Measurements from ENCODE around the gene RSL24D1. TPM values are rescaled to one million over a fixed set of nuclear protein-coding genes. Genes with fewer than 3 reads are reported as not detected.

The RSL24D1 gene
- total RNA-seq, 4 donors from 2014 or later, result 39.3 to 72.3 (median 53.2) TPM

DNA sequence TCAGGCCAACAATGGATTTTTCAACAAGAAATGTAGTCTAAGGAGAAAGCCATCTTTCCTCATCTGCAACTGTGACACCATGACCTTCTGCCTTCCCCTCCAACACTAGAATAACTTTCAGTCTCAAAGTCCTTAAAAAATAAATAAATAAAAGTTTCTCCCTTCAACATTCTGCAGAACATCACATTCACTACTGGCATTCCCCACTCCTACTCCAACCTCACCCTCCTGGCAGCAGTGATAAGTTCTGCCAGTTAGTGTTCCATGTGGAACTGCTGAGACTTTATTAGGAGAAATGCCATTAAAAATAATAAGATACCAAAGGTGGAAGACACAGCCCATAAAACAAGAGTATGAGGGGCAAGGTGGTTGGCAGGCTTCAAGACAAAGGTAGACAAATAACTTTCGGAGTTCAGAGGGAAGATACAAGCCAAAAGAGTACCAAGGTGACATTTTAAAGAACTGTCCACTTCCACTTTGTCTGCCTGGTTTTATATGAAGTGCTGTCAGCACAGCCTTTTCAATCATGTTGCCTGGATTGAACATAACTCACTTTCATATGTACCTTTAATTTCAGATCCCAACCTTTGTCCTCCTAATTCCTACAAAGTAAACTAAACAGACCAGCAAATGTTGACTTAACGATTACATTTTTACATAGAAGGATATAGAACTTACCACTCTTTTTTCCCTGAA is 37.5 kb upstream of the RSL24D1 start:
- no peak for TF ChIP-seq POLR2A (IDR thresholded peaks at IDR 0.05)
- TF ChIP-seq EP300 (IDR thresholded peaks at IDR 0.05), result no peak
- TF ChIP-seq, protein P1, sequence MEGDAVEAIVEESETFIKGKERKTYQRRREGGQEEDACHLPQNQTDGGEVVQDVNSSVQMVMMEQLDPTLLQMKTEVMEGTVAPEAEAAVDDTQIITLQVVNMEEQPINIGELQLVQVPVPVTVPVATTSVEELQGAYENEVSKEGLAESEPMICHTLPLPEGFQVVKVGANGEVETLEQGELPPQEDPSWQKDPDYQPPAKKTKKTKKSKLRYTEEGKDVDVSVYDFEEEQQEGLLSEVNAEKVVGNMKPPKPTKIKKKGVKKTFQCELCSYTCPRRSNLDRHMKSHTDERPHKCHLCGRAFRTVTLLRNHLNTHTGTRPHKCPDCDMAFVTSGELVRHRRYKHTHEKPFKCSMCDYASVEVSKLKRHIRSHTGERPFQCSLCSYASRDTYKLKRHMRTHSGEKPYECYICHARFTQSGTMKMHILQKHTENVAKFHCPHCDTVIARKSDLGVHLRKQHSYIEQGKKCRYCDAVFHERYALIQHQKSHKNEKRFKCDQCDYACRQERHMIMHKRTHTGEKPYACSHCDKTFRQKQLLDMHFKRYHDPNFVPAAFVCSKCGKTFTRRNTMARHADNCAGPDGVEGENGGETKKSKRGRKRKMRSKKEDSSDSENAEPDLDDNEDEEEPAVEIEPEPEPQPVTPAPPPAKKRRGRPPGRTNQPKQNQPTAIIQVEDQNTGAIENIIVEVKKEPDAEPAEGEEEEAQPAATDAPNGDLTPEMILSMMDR (IDR thresholded peaks at IDR 0.05), result no peak
- no peaks in the 10 kb centered on the region for H3K36me3 ChIP-seq
- H3K27ac ChIP-seq, result no peak overlapping the region
- no peak overlapping the region for H3K4me3 ChIP-seq
- DNase-seq (ENCODE audit: low spot score in 2 of 2), result no peak
- H3K4me1 ChIP-seq, result no peaks in the 10 kb centered on the region
- 94 to 99% methylated on average over 2 of the region's 2 CpGs for WGBS, 2 donors
- H3K9me3 ChIP-seq, result no peaks in the 10 kb centered on the region
- no peaks in the 10 kb centered on the region for H3K27me3 ChIP-seq

GRCh38 chr15:55231455-55231854 is 34.7 kb upstream of the RSL24D1 start:
- peaks cover 0 to 7% (median 0%) of the 10 kb centered on the region in 3 donors for H3K36me3 ChIP-seq
- no peaks in the 10 kb centered on the region for H3K4me1 ChIP-seq
- H3K9me3 ChIP-seq, result no peaks in the 10 kb centered on the region
- no peak overlapping the region for H3K4me3 ChIP-seq
- no peaks in the 10 kb centered on the region for H3K27me3 ChIP-seq
- no peak overlapping the region for H3K27ac ChIP-seq
- no peak for TF ChIP-seq POLR2A (IDR thresholded peaks at IDR 0.05)
- no peak for TF ChIP-seq EP300 (IDR thresholded peaks at IDR 0.05)
- TF ChIP-seq, protein P1 (IDR thresholded peaks at IDR 0.05), result no peak
- WGBS, 2 donors, result 92 to 100% methylated on average over 1 of the region's 1 CpG
- DNase-seq (ENCODE audit: low spot score in 2 of 2), result no peak

GRCh38 chr15:55230953-55231352 is 34.2 kb upstream of the RSL24D1 start:
- DNase-seq (ENCODE audit: low spot score in 2 of 2), result no peak
- no peaks in the 10 kb centered on the region for H3K27me3 ChIP-seq
- H3K27ac ChIP-seq, result no peak overlapping the region
- TF ChIP-seq, protein P1 (IDR thresholded peaks at IDR 0.05), result no peak
- TF ChIP-seq EP300 (IDR thresholded peaks at IDR 0.05) (no peak), POLR2A (IDR thresholded peaks at IDR 0.05) (no peak)
- 100% methylated on average over 1 of the region's 1 CpG for WGBS, 2 donors
- H3K4me3 ChIP-seq, result no peak overlapping the region
- no peaks in the 10 kb centered on the region for H3K4me1 ChIP-seq
- no peaks in the 10 kb centered on the region for H3K9me3 ChIP-seq
- H3K36me3 ChIP-seq, result peaks cover 0 to 12% (median 0%) of the 10 kb centered on the region in 3 donors

GRCh38 chr15:55230051-55230670 is 33.4 kb upstream of the RSL24D1 start:
- H3K27me3 ChIP-seq, result no peaks in the 10 kb centered on the region
- peaks cover 0 to 15% (median 0%) of the 10 kb centered on the region in 3 donors for H3K36me3 ChIP-seq
- H3K27ac ChIP-seq, result no peak overlapping the region
- H3K9me3 ChIP-seq, result no peaks in the 10 kb centered on the region
- H3K4me1 ChIP-seq, result no peaks in the 10 kb centered on the region
- DNase-seq (ENCODE audit: low spot score in 2 of 2), result no peak
- H3K4me3 ChIP-seq, result no peak overlapping the region
- 55% methylated on average over 3 of the region's 3 CpGs for WGBS, 2 donors
- no peak for TF ChIP-seq EP300 (IDR thresholded peaks at IDR 0.05)

GRCh38 chr15:55226127-55226526 is 29.4 kb upstream of the RSL24D1 start:
- no peaks in the 10 kb centered on the region for H3K9me3 ChIP-seq
- H3K36me3 ChIP-seq, result peaks cover 0 to 22% (median 0%) of the 10 kb centered on the region in 3 donors
- no peaks in the 10 kb centered on the region for H3K27me3 ChIP-seq
- DNase-seq (ENCODE audit: low spot score in 2 of 2), result no peak
- H3K4me3 ChIP-seq, result no peak overlapping the region
- TF ChIP-seq, protein P1 (IDR thresholded peaks at IDR 0.05), result no peak
- no peak for TF ChIP-seq POLR2A (IDR thresholded peaks at IDR 0.05)
- no peak for TF ChIP-seq EP300 (IDR thresholded peaks at IDR 0.05)
- no peak overlapping the region for H3K27ac ChIP-seq
- 86 to 90% methylated on average over 2 of the region's 2 CpGs for WGBS, 2 donors
- peaks cover 0 to 12% (median 0%) of the 10 kb centered on the region in 4 donors for H3K4me1 ChIP-seq

Measured in tibial nerve (tissue), 4 donors.